ENCODE measurements around the gene TMEM115. TPM values are rescaled to one million over a fixed set of nuclear protein-coding genes. Genes with fewer than 3 reads are reported as not detected.

Gene TMEM115
- total RNA-seq, 1 experiment from 2014 or later, result 17.3 TPM

GRCh38 chr3:50378757-50379156 is 19.4 kb upstream of the TMEM115 start:
- intact Hi-C loops (cut with micrococcal nuclease; ENCODE audit: unreplicated experiment), result no loop called here
- Histone ChIP-seq H3K27me3 (replicated peaks; ENCODE audit: insufficient read depth, low read depth, low read length, poor library complexity) (no peaks in the 10 kb centered on the region), H3K9me3 (ENCODE audit: low read depth, low read length, poor library complexity, severe bottlenecking) (no peaks in the 10 kb centered on the region), H3K36me3 (ENCODE audit: insufficient read depth, low read length, poor library complexity, severe bottlenecking) (no peaks in the 10 kb centered on the region), H3K4me3 (ENCODE audit: low read depth, low read length, poor library complexity, severe bottlenecking) (no peak overlapping the region), H3K27ac (ENCODE audit: low read depth, low read length, poor library complexity, severe bottlenecking) (no peak overlapping the region), H3K4me1 (ENCODE audit: insufficient read depth, low read length, poor library complexity, severe bottlenecking) (no peaks in the 10 kb centered on the region)
- TF ChIP-seq EZH2 (IDR thresholded peaks at IDR 0.05; ENCODE audit: borderline replicate concordance, low read depth, low read length, poor library complexity, severe bottlenecking), result no peak
- TF ChIP-seq, protein P1, sequence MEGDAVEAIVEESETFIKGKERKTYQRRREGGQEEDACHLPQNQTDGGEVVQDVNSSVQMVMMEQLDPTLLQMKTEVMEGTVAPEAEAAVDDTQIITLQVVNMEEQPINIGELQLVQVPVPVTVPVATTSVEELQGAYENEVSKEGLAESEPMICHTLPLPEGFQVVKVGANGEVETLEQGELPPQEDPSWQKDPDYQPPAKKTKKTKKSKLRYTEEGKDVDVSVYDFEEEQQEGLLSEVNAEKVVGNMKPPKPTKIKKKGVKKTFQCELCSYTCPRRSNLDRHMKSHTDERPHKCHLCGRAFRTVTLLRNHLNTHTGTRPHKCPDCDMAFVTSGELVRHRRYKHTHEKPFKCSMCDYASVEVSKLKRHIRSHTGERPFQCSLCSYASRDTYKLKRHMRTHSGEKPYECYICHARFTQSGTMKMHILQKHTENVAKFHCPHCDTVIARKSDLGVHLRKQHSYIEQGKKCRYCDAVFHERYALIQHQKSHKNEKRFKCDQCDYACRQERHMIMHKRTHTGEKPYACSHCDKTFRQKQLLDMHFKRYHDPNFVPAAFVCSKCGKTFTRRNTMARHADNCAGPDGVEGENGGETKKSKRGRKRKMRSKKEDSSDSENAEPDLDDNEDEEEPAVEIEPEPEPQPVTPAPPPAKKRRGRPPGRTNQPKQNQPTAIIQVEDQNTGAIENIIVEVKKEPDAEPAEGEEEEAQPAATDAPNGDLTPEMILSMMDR (conservative IDR thresholded peaks at IDR 0.05; ENCODE audit: low read depth, low read length), result no peak
- ChIA-PET CTCF (no interaction called here), POLR2A (ENCODE audit: low non-redundant PET) (no interaction called here)
- no TSS peak for BruUV-seq (replicated peaks)
- no peak for DNase-seq (ENCODE audit: low spot score)

DNA sequence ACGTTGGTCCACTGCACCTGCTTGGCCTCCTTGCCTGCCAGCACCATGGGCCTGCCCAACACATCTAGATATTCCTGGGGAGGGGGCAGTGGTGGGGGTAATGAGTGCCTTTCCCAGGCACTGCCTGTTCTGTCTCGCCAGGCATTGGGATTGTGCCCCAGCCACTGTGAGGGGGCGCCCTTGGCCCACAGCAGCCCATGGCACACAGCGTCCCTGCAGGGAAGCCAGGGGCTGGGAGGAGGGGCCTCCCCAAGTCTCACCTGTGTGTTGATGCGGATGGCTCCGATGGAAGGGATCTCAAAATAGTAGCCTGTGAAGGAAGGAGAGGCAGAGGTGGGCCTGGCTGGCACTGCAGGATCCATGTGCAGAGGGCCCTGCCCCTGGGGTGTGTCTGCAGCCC is 18.7 kb upstream of the TMEM115 start:
- no peak overlapping the region for H3K27ac ChIP-seq (ENCODE audit: low read depth, low read length, poor library complexity, severe bottlenecking)
- intact Hi-C loops (cut with micrococcal nuclease; ENCODE audit: unreplicated experiment), result no loop called here
- H3K27me3 ChIP-seq (replicated peaks; ENCODE audit: insufficient read depth, low read depth, low read length, poor library complexity), result no peaks in the 10 kb centered on the region
- H3K36me3 ChIP-seq (ENCODE audit: insufficient read depth, low read length, poor library complexity, severe bottlenecking), result no peaks in the 10 kb centered on the region
- TF ChIP-seq, protein P1 (conservative IDR thresholded peaks at IDR 0.05; ENCODE audit: low read depth, low read length), result no peak
- TF ChIP-seq EZH2 (IDR thresholded peaks at IDR 0.05; ENCODE audit: borderline replicate concordance, low read depth, low read length, poor library complexity, severe bottlenecking), result no peak
- no peaks in the 10 kb centered on the region for H3K9me3 ChIP-seq (ENCODE audit: low read depth, low read length, poor library complexity, severe bottlenecking)
- POLR2A ChIA-PET (ENCODE audit: low non-redundant PET), result no interaction called here
- H3K4me3 ChIP-seq (ENCODE audit: low read depth, low read length, poor library complexity, severe bottlenecking), result no peak overlapping the region
- no peaks in the 10 kb centered on the region for H3K4me1 ChIP-seq (ENCODE audit: insufficient read depth, low read length, poor library complexity, severe bottlenecking)
- BruUV-seq (replicated peaks), result no TSS peak
- CTCF ChIA-PET, result no interaction called here
- no peak for DNase-seq (ENCODE audit: low spot score)

DNA sequence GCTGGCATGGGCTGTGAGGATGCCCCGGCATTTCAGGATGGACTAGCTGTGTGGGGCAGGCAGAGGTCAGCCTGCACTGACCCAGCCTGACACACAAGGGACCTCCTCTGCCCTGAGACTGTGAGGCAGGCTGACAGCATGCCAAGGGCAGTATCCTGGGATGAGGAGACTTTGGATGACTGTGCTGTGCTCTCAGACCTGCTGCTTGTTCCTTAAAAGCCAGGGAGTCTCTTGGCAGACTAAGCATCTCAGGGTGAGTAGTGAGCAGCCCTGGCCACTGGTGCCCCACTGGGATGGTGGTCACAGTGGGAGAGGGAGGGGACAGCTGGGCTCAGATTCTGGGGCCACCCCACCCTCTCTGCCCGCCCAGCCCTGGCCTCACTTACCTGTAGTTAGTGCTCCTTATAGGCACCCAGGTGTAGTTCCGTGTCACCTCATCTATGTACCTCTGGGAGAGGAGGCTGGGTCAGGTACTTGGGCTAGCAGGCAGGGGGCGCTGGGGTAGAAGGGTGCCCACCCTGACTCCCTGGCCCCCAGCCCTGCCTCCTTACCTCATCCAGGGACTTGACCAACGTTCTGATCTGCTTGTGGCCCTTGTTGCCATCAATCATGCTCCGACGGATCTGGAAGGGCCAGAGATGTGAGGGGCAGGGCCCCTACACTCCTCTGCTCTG is 16.1 kb upstream of the TMEM115 start:
- Histone ChIP-seq H3K4me3 (ENCODE audit: low read depth, low read length, poor library complexity, severe bottlenecking) (no peak overlapping the region), H3K27me3 (replicated peaks; ENCODE audit: insufficient read depth, low read depth, low read length, poor library complexity) (no peaks in the 10 kb centered on the region), H3K4me1 (ENCODE audit: insufficient read depth, low read length, poor library complexity, severe bottlenecking) (no peaks in the 10 kb centered on the region), H3K27ac (ENCODE audit: low read depth, low read length, poor library complexity, severe bottlenecking) (no peak overlapping the region), H3K9me3 (ENCODE audit: low read depth, low read length, poor library complexity, severe bottlenecking) (no peaks in the 10 kb centered on the region), H3K36me3 (ENCODE audit: insufficient read depth, low read length, poor library complexity, severe bottlenecking) (no peaks in the 10 kb centered on the region)
- BruUV-seq (replicated peaks), result no TSS peak
- CTCF ChIA-PET, result no interaction called here
- TF ChIP-seq EZH2 (IDR thresholded peaks at IDR 0.05; ENCODE audit: borderline replicate concordance, low read depth, low read length, poor library complexity, severe bottlenecking), result no peak
- TF ChIP-seq, protein P1 (conservative IDR thresholded peaks at IDR 0.05; ENCODE audit: low read depth, low read length), result 0 out of 2 replicates have a peak, but pooled peaks have one; percentile 34
- DNase-seq (ENCODE audit: low spot score), result no peak
- POLR2A ChIA-PET (ENCODE audit: low non-redundant PET), result no interaction called here
- intact Hi-C loops (cut with micrococcal nuclease; ENCODE audit: unreplicated experiment), result no loop called here
